HCT116 (cell line): Measurements from ENCODE around the gene NT5C1B.

Experiments
- CEBPB ChIP-seq: IDR thresholded peaks from 2 replicates; pipeline ENCODE4 v1.6.1; 2012; ENCODE audit warnings: low read depth
- CTCF ChIP-seq, 3 experiments: fragments of 200-600 bp in 1 of 3; sonication (generic) in 1 of 3; IDR thresholded peaks in 2 of 3; conservative IDR thresholded peaks in 1 of 3; 2 replicates each; pipeline ENCODE4 v1.5.1; 2012 to 2017; ENCODE audit warnings: low read depth in 2 of 3, low read length in 2 of 3, antibody characterized with exemption in 1 of 3, borderline replicate concordance in 1 of 3, control low read depth in 1 of 3, mild to moderate bottlenecking in 1 of 3, mixed read lengths in 1 of 3, mixed run types in 1 of 3, moderate library complexity in 1 of 3; ENCODE audit not compliant: insufficient read depth in 1 of 3
- FOSL1 ChIP-seq: IDR thresholded peaks from 2 replicates; pipeline ENCODE4 v1.6.1; 2012; ENCODE audit warnings: low read depth
- JUND ChIP-seq: IDR thresholded peaks from 2 replicates; pipeline ENCODE4 v1.6.1; 2012
- MAX ChIP-seq: IDR thresholded peaks from 2 replicates; pipeline ENCODE4 v1.6.1; 2012
- POLR2A ChIP-seq: IDR thresholded peaks from 2 replicates; pipeline ENCODE4 v1.7.0; 2011; ENCODE audit warnings: borderline replicate concordance; ENCODE audit not compliant: insufficient read depth, insufficient read length; ENCODE audit errors: extremely low read depth
- POLR2AphosphoS5 ChIP-seq: IDR thresholded peaks from 2 replicates; pipeline ENCODE4 v1.6.1; 2011; ENCODE audit warnings: mild to moderate bottlenecking, low read depth, low read length, moderate library complexity
- RAD21 ChIP-seq: IDR thresholded peaks from 2 replicates; pipeline ENCODE4 v1.6.1; 2012; ENCODE audit warnings: low read depth, mild to moderate bottlenecking
- REST ChIP-seq: IDR thresholded peaks from 2 replicates; pipeline ENCODE4 v1.6.1; 2012; ENCODE audit warnings: low read depth
- SIN3A ChIP-seq: IDR thresholded peaks from 2 replicates; pipeline ENCODE4 v1.6.1; 2012; ENCODE audit warnings: low read depth
- TCF7L2 ChIP-seq: IDR thresholded peaks from 2 replicates; pipeline ENCODE4 v1.7.0; 2011; ENCODE audit warnings: borderline replicate concordance, inconsistent platforms; ENCODE audit not compliant: insufficient read depth, insufficient read length; ENCODE audit errors: extremely low read depth
- ZNF274 ChIP-seq: fragments of 200-500 bp; sonication (Bioruptor generic); IDR thresholded peaks from 2 replicates; pipeline ENCODE4 v1.6.1; 2014; ENCODE audit warnings: mild to moderate bottlenecking, low read depth, low read length, inconsistent platforms

GRCh38 chr2:18584608-18584954 is 4.8 kb downstream of the NT5C1B start:
- TF ChIP-seq TCF7L2 (no peak), CTCF (IDR thresholded peaks at IDR 0.05 in 2 of 3, conservative IDR thresholded peaks at IDR 0.05 in 1 of 3; ENCODE audit: borderline replicate concordance in 1 of 3, insufficient read depth in 1 of 3, low read depth in 2 of 3, low read length in 2 of 3) (no peak), CEBPB (no peak), FOSL1 (no peak), POLR2AphosphoS5 (no peak), SIN3A (no peak), REST (no peak), JUND (no peak), POLR2A (no peak), MAX (no peak), ZNF274 (no peak), RAD21 (no peak)
